Upper lobe of left lung (tissue), 6 donors: Measurements from ENCODE around the gene ATL2. TPM values are rescaled to one million over a fixed set of nuclear protein-coding genes. Genes with fewer than 3 reads are reported as not detected.

Experiments used
- ATAC-seq, 2 donors: fragments of 200-7000 bp; cut with Tn5 transposase; one replicate each; pipeline ENCODE4 v1.9.1; 2022; ENCODE audit warnings: mild to moderate bottlenecking in 2 of 2, moderate library complexity in 2 of 2; ENCODE audit not compliant: low FRiP score in 2 of 2
- DNase-seq, 2 donors: peaks; one replicate each; pipeline ENCODE4 v3.0.0-alpha.2; 2019 to 2020
- H3K27ac ChIP-seq, 4 donors: fragments of 200-600 bp; sonication (generic); one replicate each; pipeline ENCODE4 v1.5.1; 2016 to 2019
- H3K27me3 ChIP-seq, 4 donors: fragments of 200-600 bp; sonication (generic); one replicate each; pipeline ENCODE4 v1.5.1; 2017 to 2019
- H3K36me3 ChIP-seq, 4 donors: fragments of 200-600 bp; sonication (generic); one replicate each; pipeline ENCODE4 v1.5.1; 2016 to 2019
- H3K4me1 ChIP-seq, 4 donors: fragments of 200-600 bp; sonication (generic); one replicate each; pipeline ENCODE4 v1.5.1; 2018 to 2019
- H3K4me3 ChIP-seq, 4 donors: fragments of 200-600 bp; sonication (generic); one replicate each; pipeline ENCODE4 v1.5.1; 2017 to 2019; ENCODE audit warnings: mild to moderate bottlenecking in 2 of 4, moderate library complexity in 1 of 4
- H3K9me3 ChIP-seq, 4 donors: fragments of 200-600 bp; sonication (generic); one replicate each; pipeline ENCODE4 v1.5.1; 2018 to 2019
- CTCF ChIP-seq, 6 experiments: fragments of 450-650 bp in 4 of 6; fragments of 200-600 bp in 2 of 6; sonication (generic) in 2 of 6; IDR thresholded peaks; one replicate each; pipeline ENCODE4 v1.5.1; 2016 to 2019; ENCODE audit warnings: antibody characterized with exemption in 6 of 6
- EP300 ChIP-seq, 4 donors: sonication (generic); formaldehyde crosslinking; IDR thresholded peaks; one replicate each; pipeline ENCODE4 v1.5.1; 2017; ENCODE audit warnings: antibody characterized with exemption in 4 of 4, control low read depth in 2 of 4
- POLR2A ChIP-seq, 4 donors: fragments of 450-650 bp; IDR thresholded peaks; one replicate each; pipeline ENCODE4 v1.5.1; 2016 to 2017; ENCODE audit warnings: antibody characterized with exemption in 4 of 4, mild to moderate bottlenecking in 2 of 4
- POLR2AphosphoS5 ChIP-seq, 2 donors: sonication (generic); formaldehyde crosslinking; IDR thresholded peaks; one replicate each; pipeline ENCODE4 v1.5.1; 2017; ENCODE audit warnings: antibody characterized with exemption in 2 of 2
- WGBS, 2 donors: methylation state at CpG; one replicate each; pipeline ENCODE4 v1.1.5; 2017 to 2018; 5-methylcytosine and 5-hydroxymethylcytosine counted together
- total RNA-seq, 6 donors: library from RNA; depleted of rRNA in 4 of 6; stranded (reverse); fragments of >200 nt in 4 of 6; gene quantifications; one replicate each; pipeline versions ENCODE4 v1.1.0 to v1.2.1, GENCODE V29; 2016 to 2021
- donor health status: DM: no; HTN: no; CAD: no; lungs with moderate emphysema.
- donor health status: DM: no; HTN: yes; CAD: no; lungs with severe emphysema.

Gene ATL2
- total RNA-seq, 6 donors from 2014 or later, result 43.9 to 150 (median 68.1) TPM

DNA sequence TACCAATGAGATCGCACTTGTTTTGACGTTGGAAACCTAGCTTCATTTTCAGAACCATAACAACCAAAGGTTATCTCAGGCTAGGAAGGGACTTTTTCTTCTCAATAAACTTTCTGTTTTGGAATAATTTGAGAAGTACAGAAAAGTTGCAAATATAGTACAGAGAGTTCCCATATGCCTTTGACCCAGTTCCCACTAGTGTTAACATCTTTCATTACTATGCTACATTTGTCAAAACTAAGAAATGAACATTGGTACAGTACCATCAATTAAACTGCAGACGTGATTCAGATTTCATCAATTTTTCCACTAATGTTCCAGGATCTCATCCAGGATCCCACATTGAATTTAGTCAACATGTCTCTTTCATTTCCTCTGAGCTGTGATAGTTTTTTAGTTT lies 111.6 kb downstream of the ATL2 start:
- no peaks in the 10 kb centered on the region for H3K4me1 ChIP-seq
- WGBS, 2 donors, result 88 to 90% methylated on average over 3 of the region's 3 CpGs
- TF ChIP-seq POLR2A (IDR thresholded peaks at IDR 0.05) (no peak), CTCF (IDR thresholded peaks at IDR 0.05) (no peak), POLR2AphosphoS5 (IDR thresholded peaks at IDR 0.05) (no peak), EP300 (IDR thresholded peaks at IDR 0.05) (no peak)
- H3K27ac ChIP-seq, result peak overlapping the region in 1 of 4 donors; percentile 36
- DNase-seq (no peak), ATAC-seq (no peak)
- no peak overlapping the region for H3K4me3 ChIP-seq
- no peaks in the 10 kb centered on the region for H3K36me3 ChIP-seq
- H3K27me3 ChIP-seq, result no peaks in the 10 kb centered on the region
- no peaks in the 10 kb centered on the region for H3K9me3 ChIP-seq

DNA sequence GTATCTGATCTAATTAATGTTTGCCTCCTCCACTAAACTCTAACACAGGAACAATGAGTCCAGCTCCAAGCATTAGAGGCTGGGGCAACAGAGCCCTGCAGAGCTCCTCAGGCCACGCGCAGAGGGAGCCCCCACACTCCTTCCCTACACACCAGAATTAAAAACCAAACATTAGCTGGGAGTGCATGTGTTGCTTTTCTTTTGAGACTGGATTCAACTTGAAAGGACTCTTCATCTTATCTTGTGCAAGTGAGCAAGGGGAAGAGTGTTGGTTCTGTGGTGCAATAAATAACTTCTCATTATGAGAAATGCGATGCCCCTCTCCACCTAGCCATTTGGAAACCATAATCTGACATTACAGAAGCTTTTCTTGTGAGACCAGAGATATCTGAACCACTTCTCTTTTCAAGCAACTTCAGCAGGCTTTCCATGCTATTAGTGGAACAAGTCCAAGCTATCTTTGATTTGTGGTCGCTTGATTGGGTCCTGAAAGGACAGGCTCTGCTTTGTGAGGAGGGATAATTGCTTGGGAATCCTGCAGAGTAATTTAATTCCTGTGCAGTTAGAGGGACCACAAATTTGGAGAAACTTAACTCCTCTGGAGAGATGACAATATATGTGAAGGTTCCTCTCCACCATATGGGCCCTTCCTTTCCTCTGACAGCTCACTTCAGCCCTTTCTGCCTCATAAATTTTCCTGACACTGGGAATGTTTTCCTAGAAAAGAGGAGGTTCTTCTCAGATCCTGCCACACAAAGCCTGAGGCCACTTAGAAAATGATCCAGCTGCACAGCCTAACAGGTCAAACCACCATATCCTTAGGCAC lies 112.5 kb downstream of the ATL2 start:
- TF ChIP-seq POLR2AphosphoS5 (IDR thresholded peaks at IDR 0.05) (no peak), EP300 (IDR thresholded peaks at IDR 0.05) (no peak), CTCF (IDR thresholded peaks at IDR 0.05) (no peak), POLR2A (IDR thresholded peaks at IDR 0.05) (no peak)
- WGBS, 2 donors, result 59 to 82% methylated on average over 4 of the region's 4 CpGs
- no peak for ATAC-seq
- Histone ChIP-seq H3K4me1 (no peaks in the 10 kb centered on the region), H3K27ac (peak overlapping the region in 2 of 4 donors; percentile 31 to 36), H3K4me3 (no peak overlapping the region), H3K9me3 (no peaks in the 10 kb centered on the region), H3K27me3 (no peaks in the 10 kb centered on the region), H3K36me3 (no peaks in the 10 kb centered on the region)
- DNase-seq, result no peak

GRCh38 chr2:38263293-38263692 lies 113.8 kb downstream of the ATL2 start:
- 83% methylated on average over 6 of the region's 6 CpGs for WGBS, 2 donors
- no peak for TF ChIP-seq EP300 (IDR thresholded peaks at IDR 0.05)
- TF ChIP-seq POLR2A (IDR thresholded peaks at IDR 0.05), result no peak
- no peak for TF ChIP-seq POLR2AphosphoS5 (IDR thresholded peaks at IDR 0.05)
- TF ChIP-seq CTCF (IDR thresholded peaks at IDR 0.05), result no peak
- Histone ChIP-seq H3K4me3 (no peak overlapping the region), H3K27me3 (no peaks in the 10 kb centered on the region), H3K36me3 (no peaks in the 10 kb centered on the region), H3K9me3 (no peaks in the 10 kb centered on the region), H3K4me1 (no peaks in the 10 kb centered on the region), H3K27ac (no peak overlapping the region)
- no peak for DNase-seq
- no peak for ATAC-seq

- no peak for ATAC-seq
- Histone ChIP-seq H3K9me3 (no peaks in the 10 kb centered on the region), H3K36me3 (no peaks in the 10 kb centered on the region), H3K4me1 (no peaks in the 10 kb centered on the region), H3K27ac (peak overlapping the region in 1 of 4 donors; percentile 43), H3K27me3 (no peaks in the 10 kb centered on the region), H3K4me3 (no peak overlapping the region)
- peak in 1 of 2 donors; percentile 14 for DNase-seq
- 77 to 85% methylated on average over 10 to 14 of the region's 14 CpGs for WGBS, 2 donors
- TF ChIP-seq CTCF (IDR thresholded peaks at IDR 0.05), result no peak
- no peak for TF ChIP-seq EP300 (IDR thresholded peaks at IDR 0.05)
- no peak for TF ChIP-seq POLR2A (IDR thresholded peaks at IDR 0.05)
- no peak for TF ChIP-seq POLR2AphosphoS5 (IDR thresholded peaks at IDR 0.05)
These were observed 114.8 kb downstream of the ATL2 start for GRCh38 chr2:38262069-38262871.
